GM10847 (cell line): ENCODE data around the gene GRIN2A.

ENCODE experiments used
- POLR2A ChIP-seq: IDR thresholded peaks from 2 replicates; pipeline ENCODE4 v1.6.1; 2011; ENCODE audit not compliant: insufficient read length; ENCODE audit errors: extremely low read depth

Gene GRIN2A

DNA sequence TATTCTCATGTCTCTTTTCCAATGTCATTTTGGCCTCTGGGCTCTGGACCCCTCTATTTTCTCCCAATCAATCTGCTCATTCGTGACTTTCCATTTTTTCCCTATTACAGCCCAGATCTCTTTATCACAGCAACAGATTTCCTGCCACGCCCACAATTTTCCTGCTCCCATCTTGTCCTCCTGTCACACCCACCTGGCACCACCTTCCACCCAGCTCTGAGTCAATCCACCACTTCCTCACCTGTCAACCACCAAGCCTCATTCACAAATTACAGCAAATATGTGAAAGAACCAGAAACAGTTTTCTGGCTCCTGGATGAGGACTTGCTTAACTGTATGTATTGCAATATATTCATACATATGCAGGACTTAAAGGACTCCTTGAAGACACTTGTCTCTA, 311.3 kb downstream of the GRIN2A start:
- no peak for TF ChIP-seq POLR2A

DNA sequence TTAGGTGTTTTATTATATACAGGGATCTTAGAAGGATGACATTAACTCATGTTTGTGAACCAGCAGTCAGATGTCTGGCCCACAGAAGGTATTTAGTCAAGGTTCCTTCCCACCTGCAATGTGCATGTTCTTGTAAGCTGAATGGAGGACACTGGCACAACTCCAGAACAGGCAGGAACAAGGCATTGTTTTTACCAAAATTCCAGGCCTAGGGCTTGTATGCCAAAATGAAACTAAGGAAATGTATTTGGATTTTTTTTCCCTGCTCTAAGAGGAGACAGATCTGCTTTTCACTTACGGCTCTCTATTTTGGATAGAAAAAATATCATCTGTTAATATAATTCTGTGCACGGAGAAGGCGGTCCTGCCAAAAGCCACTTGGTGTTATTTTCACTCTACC, 312.5 kb downstream of the GRIN2A start:
- TF ChIP-seq POLR2A, result no peak

DNA sequence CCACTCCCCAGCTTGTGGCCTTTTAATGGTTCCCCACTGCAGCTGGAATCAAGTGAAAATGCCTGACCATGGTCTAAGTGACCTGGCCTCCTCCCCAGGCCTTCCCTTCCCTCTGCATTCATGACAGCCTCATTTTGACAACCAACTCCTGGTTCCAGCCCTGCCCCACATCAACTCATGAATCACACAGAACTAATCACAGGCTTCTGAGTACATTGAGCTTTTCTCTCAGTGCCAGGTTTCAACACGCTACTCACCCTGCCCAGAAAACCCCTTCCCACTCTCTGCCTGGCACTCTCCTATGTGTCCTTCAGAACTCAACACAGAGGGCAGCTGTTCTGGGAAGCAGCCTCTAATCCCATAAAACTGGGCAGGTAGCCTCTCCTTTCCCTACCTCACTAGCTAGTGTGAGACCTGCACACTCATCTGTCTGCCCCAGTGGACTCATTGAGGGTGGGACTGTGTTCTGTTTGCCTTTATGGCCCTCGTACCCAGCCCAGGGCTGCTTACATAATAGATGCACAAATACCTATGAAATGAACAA, 313.6 kb downstream of the GRIN2A start:
- no peak for TF ChIP-seq POLR2A

DNA sequence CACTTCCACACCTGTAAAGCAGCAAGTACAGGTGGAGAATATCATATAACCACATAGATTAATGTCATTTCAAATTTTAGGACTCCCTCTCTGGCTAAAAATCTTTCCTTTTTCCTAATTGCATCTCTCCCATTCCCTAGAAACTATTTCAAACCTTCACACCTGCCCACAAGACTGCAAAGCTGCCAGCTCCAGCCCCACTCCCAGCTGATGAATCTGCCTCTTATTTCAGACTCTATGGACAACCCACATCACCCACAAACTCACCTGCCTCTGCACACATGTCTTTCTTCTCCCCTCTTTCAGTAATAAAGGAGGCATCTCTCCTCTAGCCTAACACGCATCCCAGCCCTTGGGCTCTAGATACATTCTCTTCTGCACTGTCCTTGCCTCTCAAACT, 315.1 kb downstream of the GRIN2A start:
- no peak for TF ChIP-seq POLR2A

DNA sequence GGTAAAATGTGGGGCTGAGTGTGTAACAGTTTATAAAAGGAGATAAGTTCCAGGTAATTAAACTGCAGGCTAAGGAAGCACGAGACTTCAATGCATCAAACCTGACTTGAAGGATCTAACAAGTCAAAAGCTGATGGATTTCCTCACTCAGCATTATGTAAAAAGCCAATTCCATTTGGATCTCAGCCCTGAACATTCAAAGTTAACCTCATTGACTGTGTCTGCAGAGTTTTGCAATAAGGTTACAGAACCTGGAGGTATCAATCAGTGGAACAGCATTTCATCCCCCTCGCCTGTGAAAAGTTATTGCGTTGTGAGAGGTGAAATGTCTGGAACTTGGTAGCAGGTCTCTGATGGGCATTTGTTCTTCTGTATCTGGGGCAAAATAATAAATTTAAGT, 317.8 kb downstream of the GRIN2A start:
- no peak for TF ChIP-seq POLR2A

DNA sequence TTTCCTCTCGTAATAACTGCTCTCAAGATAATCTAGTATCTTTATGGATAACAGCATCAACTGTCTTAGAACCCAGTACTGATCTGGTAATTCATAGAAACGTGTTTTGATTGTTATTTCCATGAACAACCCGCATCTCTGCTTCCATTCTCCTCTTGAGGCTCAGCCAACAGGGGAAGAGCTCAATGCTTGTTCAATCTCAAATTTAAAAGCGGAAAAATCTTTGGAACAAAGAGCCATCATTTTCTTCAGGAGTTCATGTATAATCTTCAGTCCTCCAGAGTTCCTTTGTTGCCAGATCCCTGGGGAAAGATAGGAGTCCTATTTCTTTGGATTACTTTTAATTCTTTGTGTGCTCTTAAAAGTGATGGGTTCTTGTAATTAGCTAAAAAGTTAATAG, 319.9 kb downstream of the GRIN2A start:
- no peak for TF ChIP-seq POLR2A

DNA sequence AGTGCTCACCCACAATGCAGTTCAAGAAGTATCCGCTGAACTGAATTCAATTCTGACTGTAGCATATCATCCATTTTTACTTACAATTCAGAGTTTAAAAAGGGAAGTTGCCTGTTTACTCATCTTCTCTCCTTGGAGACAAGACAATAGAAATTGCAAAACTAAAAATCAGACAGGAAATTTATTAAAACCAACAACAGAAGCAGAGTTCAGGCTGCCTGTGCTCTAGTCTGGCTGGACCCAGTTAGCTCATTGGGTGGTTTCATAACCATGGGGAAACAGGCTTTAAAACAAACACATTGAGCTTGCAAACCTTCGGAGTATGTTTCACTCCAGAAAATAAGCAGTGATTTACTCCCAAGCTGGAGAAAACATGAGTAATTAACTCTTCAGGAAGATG, 321.4 kb downstream of the GRIN2A start:
- TF ChIP-seq POLR2A, result no peak

DNA sequence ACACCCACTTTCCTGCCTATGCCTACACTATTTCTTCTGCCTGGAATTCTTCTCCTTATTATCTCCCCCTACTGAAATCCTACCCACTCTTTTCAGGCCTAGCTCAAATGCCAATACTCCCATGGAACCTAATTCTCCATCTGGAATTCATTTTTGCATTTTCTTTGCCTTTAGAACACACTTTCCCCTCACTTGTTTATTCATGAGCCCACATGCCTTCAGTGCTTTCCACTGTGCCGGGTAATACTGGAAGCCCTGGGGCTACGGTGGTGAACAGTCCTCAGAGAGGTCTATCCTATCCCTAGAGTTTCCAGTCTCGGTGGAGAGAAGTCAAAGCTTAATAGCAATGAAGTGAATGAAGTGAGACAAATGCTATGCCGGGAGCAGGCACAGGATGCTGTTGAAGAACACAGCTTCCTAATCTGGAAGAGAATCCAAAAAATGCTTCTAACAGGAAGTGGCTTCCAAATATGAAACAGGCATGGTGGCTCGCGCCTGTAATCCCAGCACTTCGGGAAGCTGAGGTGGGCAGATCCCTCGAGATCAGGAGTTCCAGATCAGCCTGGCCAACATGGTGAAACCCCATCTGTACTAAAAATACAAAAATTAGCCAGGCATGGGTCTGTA, 322.4 kb downstream of the GRIN2A start:
- no peak for TF ChIP-seq POLR2A

DNA sequence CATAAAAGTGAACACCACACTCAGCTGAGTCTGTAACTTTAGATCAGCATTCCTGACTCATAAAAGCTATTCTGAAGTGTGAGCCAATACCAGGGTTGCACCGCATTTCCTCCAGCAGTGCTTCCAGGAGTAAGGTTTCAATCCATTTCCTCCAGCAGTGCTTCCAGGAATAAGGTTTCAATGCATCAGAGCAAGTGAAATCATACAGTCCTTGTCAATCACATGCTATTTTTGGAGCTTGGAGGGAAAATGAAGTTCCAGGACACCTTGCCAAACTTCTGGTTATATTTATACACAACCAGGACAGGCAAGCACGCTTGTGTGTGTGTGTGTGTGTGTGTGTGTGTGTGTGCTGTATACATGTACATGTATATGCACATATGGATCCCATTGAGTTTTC, 327.6 kb downstream of the GRIN2A start:
- TF ChIP-seq POLR2A, result no peak

DNA sequence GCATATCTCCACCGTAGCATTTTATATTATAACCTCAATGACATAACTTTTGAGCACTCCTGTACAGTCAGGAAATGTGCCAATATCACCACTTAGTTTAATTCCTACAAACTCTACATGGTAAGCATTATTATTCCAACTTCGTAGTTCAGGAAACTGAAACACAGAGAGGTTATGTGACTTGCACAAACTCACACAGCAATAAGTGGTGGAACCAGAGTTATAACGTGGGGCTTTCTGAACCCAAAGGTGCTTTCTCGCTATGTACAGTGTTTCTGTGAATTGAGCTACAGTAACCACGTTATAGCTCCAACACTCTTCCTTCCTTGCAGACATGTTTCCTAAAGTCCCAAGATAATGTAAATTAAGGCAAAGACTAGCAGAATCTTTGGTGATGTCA, 330.2 kb downstream of the GRIN2A start:
- no peak for TF ChIP-seq POLR2A

DNA sequence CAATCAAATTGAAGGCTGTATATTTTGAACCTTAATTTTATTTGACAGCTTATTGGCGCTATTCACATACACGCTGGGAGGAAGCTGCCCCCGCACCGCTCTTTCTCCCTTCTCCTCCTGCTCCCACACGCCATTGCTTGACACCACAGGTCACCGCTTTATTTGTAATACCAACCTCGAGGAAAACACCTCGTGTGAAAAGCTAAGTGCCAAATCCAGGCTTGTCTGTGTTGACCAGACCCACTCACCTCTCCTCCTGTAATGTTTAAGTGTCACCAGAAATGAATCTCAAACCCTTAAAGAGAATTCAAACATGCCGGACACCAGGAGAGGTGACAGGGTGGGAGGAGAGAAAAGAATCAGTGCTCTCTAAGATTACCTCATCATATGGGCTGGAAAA, 331.4 kb downstream of the GRIN2A start:
- no peak for TF ChIP-seq POLR2A

DNA sequence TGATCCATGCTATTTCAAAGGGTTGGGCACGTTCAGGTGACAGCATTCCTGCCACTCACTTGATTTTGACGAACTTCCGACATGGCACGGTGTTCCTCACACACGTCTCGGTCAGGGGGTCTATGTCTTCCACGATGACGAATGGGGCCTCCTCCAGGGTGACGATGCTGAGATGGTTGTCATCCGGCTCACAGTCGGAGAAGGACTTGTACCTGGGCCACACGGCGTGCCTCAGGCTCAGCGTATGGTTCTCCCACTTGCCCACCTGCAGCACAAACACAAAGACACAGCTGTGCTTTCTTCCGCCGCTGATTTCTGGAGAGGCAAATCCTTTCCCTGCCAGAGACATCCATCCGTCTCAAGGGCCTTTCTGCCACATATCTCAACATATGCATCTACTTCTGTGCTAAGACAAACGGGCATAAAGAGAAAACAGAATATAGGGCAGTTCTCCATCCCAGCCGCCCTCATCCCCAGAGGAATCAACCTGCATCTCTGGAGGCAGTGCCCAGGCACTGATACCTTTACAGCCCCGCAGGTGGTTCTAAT, 332.5 kb downstream of the GRIN2A start:
- TF ChIP-seq POLR2A, result no peak

DNA sequence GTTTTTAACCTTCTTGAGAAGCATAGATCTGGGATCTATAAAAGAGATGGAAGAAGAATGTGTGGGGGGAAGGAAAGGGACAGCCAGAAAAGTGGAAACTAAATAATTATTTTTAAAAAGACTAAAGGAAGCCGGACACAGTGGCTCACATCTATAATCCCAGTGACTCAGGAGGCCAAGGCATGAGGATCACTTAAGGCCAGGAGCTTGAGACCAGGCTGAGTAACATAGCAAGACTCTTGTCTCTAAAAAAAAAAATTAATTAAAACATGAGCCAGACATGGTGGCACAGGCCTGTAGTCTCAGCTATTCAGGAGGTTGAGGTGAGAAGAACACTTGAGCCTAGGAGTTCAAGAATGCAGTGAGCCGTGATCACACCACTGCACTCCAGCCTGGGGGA, 335.1 kb downstream of the GRIN2A start:
- no peak for TF ChIP-seq POLR2A

DNA sequence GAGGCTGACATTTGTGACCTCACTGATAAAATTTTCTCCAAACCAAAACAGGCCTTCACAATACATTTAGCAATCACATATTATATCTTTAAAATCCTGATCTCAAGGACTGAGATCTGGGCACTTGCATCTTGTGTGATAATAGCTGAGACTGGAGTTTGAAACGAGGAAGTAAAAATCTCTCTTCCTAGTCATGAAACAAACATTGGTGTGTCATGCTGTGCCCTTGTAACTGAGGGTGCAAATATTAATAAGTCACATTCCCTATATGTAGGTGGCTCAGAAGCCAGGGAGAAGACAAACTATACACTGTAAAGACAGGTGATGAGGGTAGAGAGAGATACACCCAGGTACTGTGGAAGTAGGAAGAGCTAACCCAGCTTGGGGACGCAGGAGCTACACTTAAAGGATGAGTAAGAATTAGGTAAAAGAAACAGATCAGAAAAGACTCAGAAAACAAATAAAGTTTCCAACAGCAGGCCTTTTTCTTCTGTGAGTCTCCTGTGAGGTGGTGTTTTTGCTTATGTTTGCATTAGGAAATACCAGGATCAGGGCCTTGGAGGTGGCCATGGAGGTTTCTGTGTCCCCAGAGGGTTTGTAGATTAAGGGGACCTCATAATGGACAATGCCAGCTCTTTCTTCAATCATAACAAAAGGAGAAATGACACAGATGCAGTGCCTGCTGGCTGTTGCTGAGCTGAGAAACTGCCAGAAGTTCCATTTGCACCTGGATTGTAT, 335.7 kb downstream of the GRIN2A start:
- no peak for TF ChIP-seq POLR2A

DNA sequence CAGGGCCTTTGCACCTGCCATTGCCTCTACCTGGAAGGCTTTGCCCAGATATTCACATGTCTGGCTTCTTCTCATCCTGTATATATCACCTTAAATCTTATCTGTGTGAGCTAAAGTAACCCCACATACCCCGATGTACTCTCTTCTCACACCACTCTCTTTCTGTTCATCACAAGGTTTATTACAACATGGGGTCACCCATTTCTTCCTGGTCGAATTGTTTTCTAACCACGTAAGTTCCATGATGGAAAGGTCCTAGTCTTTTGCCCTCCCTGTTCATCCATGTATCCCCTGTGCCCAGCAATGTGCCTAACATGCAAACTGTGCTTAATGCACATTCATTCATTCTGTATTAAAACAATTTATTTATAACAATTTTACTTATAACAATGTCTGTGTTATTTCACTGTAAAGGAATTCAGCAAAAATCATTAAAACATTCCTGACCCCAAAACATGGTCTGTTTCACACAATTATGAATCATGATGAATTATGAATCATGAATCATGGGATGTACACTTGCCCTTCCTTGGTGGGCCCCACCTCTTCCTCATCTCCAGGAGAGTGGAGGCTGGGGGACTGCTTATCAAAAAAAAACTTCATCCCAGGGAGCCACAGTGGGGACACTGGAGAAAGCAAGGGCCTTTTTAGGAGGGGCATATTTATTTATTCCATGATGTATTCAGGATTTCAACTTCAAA, 336.4 kb downstream of the GRIN2A start:
- no peak for TF ChIP-seq POLR2A

DNA sequence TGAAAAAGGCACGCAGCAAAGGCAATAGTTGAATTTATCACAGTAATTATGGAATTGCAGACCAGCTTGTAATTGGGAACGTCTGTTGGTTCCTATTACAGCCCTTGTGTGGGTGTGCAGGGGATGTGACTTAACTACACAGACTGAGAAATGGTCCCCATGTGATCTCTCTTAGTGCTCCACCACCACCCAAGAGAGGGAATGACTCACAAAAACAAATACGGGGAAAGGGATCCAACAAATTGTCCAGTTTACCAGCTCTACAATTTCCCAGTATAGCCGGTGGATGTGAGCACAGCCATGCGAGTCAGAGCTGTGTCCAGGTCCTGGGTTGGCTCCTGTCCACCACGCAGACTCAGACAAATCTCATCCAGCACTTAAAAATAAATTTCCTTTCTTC, 337.9 kb downstream of the GRIN2A start:
- TF ChIP-seq POLR2A, result no peak

DNA sequence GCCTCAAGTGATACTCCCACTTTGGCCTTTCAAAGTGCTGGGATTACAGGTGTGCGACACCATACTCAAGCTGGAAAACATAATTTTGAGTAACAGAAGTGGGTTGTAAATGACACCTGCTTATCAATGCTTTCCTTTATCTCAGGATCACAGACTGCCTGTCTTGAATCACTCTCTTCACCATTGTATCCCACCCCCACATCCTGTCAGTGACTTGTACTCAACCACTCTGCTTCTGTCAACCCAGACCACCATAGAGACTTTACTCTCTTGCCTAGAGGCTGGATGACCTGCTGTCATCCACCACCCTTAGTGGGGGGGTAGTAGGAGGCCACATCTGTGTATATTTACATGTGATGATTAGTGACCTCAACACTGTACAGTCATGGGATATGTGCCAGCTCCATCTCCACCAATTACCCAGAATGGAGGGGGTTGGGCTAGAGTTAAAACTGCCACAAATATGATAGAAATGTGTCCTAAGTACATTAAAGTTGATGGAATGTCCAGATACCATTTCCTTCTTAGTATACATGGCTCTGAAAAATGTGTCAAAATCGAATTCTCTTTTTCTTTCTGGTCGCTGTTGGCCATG, 338.7 kb downstream of the GRIN2A start:
- no peak for TF ChIP-seq POLR2A
